GM18867 (cell line): ENCODE results near the gene TLN1.

Source experiments
- ATAC-seq: cut with Tn5 transposase; IDR thresholded peaks from one replicate; pipeline ENCODE4 v1.9.1; 2021; ENCODE audit warnings: mild to moderate bottlenecking, moderate library complexity; ENCODE audit not compliant: unreplicated experiment

Gene TLN1

GRCh38 chr9:35732185-35732799 lies at the start of gene TLN1, which contains the start of gene CREB3:
TLN1 (minus strand) TSS chr9:35732195; CDS start chr9:35725694, 6,501 bp downstream.
CREB3 (plus strand) TSS chr9:35732666; CDS start chr9:35732773, 107 bp downstream.
- peak; percentile 81 for ATAC-seq

- no peak for ATAC-seq
Observed at GRCh38 chr9:35781066-35781465, 49.1 kb upstream of the TLN1 start.

GRCh38 chr9:35778496-35778895 lies 46.5 kb upstream of the TLN1 start:
- no peak for ATAC-seq

GRCh38 chr9:35776018-35776417 lies 44.0 kb upstream of the TLN1 start:
- ATAC-seq: no peak

- ATAC-seq: no peak
Observed at GRCh38 chr9:35774907-35775635, 43.1 kb upstream of the TLN1 start.

- ATAC-seq: no peak
Observed at GRCh38 chr9:35771943-35772342, 39.9 kb upstream of the TLN1 start.

- ATAC-seq: no peak
Observed at GRCh38 chr9:35771534-35771933, 39.5 kb upstream of the TLN1 start.

GRCh38 chr9:35771075-35771433 lies 39.1 kb upstream of the TLN1 start:
- no peak for ATAC-seq

GRCh38 chr9:35769763-35770162 lies 37.8 kb upstream of the TLN1 start:
- no peak for ATAC-seq

GRCh38 chr9:35767458-35767857 lies 35.5 kb upstream of the TLN1 start:
- no peak for ATAC-seq

- no peak for ATAC-seq
Observed at GRCh38 chr9:35766997-35767396, 35.0 kb upstream of the TLN1 start.

GRCh38 chr9:35763803-35764202 lies 31.8 kb upstream of the TLN1 start:
- no peak for ATAC-seq

GRCh38 chr9:35763181-35763580 lies 31.2 kb upstream of the TLN1 start:
- ATAC-seq: no peak

- ATAC-seq: no peak
Observed at GRCh38 chr9:35760651-35761050, 28.7 kb upstream of the TLN1 start.

- ATAC-seq: no peak
Observed at GRCh38 chr9:35759795-35760194, 27.8 kb upstream of the TLN1 start.

GRCh38 chr9:35758475-35759050 lies 26.6 kb upstream of the TLN1 start:
- no peak for ATAC-seq

- ATAC-seq: no peak
Observed at GRCh38 chr9:35757892-35758275, 25.9 kb upstream of the TLN1 start.

- ATAC-seq: peak; percentile 37
Observed at GRCh38 chr9:35757226-35757891, 25.4 kb upstream of the TLN1 start.

GRCh38 chr9:35756275-35757225 lies 24.6 kb upstream of the TLN1 start:
- peak; percentile 52 for ATAC-seq

- no peak for ATAC-seq
Observed at GRCh38 chr9:35755071-35755470, 23.1 kb upstream of the TLN1 start.

- ATAC-seq: no peak
Observed at GRCh38 chr9:35754264-35754663, 22.3 kb upstream of the TLN1 start, which contains the start of gene MSMP. MSMP (minus strand) TSS chr9:35754276; CDS start chr9:35754129, 147 bp downstream.
